NCI-H187 (cell line): ENCODE data around the gene POLR3A.

Experiments
- DNase-seq, 2 experiments: peaks; one replicate each; lab custom pipeline; 2025; lab: John Stamatoyannopoulos, UW

Gene POLR3A

GRCh38 chr10:77943121-77943901 lies 86.0 kb downstream of the POLR3A start:
- no peak for DNase-seq

GRCh38 chr10:77941790-77942189 lies 87.5 kb downstream of the POLR3A start:
- no peak for DNase-seq

GRCh38 chr10:77940627-77941026 lies 88.7 kb downstream of the POLR3A start:
- no peak for DNase-seq

- no peak for DNase-seq
These were observed 89.1 kb downstream of the POLR3A start for GRCh38 chr10:77940225-77940624.

- DNase-seq: no peak
These were observed 89.7 kb downstream of the POLR3A start for GRCh38 chr10:77939561-77940001.

- no peak for DNase-seq
These were observed 92.4 kb downstream of the POLR3A start for GRCh38 chr10:77936697-77937567.

- DNase-seq: no peak
These were observed 97.1 kb downstream of the POLR3A start for GRCh38 chr10:77932016-77932715.

- DNase-seq: no peak
These were observed 101.7 kb downstream of the POLR3A start for GRCh38 chr10:77927402-77928246.

GRCh38 chr10:77926566-77927401 lies 102.5 kb downstream of the POLR3A start, which contains the start of gene DLG5:
Gene DLG5 (minus strand): TSS chr10:77926755. CDS start chr10:77926520, 235 bp downstream.
- DNase-seq: no peak

GRCh38 chr10:77925795-77926565 lies 103.3 kb downstream of the POLR3A start:
- no peak for DNase-seq

- DNase-seq: no peak
These were observed 103.9 kb downstream of the POLR3A start for GRCh38 chr10:77925410-77925794.

- DNase-seq: no peak
These were observed 106.6 kb downstream of the POLR3A start for GRCh38 chr10:77922566-77923179.

- DNase-seq: no peak
These were observed 107.3 kb downstream of the POLR3A start for GRCh38 chr10:77922055-77922454.

GRCh38 chr10:77921395-77921794 lies 107.9 kb downstream of the POLR3A start:
- no peak for DNase-seq

- no peak for DNase-seq
These were observed 108.8 kb downstream of the POLR3A start for GRCh38 chr10:77920495-77920894.

- DNase-seq: no peak
These were observed 109.6 kb downstream of the POLR3A start for GRCh38 chr10:77919713-77920108.
